Hematopoietic multipotent progenitor cell treated with erythropoietin and hydrocortisone succinate and interleukin-3 and kit ligand, for 15 days (in vitro differentiated cells): Measurements from ENCODE around the gene LIMS1.
"Not testable (repeated sequence)": the region's sequence is repeated elsewhere in the genome, so short reads cannot be mapped to it uniquely, and the experiment has no call there.

Source experiments
- DNase-seq: peaks from one replicate; pipeline ENCODE4 v3.0.0-alpha.2; 2015; ENCODE audit warnings: low spot score

LIMS1 gene

DNA sequence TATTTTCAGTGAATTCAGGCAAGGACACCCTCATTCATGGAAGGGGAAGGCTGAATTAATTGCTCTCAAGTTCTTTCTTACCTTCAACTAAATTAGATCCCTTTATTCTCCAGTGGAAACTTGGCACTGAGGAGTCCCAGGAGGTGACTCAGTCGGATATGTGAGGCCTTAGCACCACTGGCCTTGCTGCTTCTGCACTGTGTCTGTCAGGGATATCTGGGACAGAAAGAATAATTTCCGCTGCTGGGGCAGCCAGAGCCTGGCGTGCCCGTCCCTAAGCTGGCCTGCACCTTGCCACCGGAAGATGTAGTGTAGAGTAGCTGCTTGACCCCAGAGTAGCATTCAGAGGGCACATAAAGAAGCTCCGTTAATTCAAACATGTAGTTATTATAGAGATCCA, 53.4 kb downstream of the LIMS1 start:
- DNase-seq = peak; percentile 36

DNA sequence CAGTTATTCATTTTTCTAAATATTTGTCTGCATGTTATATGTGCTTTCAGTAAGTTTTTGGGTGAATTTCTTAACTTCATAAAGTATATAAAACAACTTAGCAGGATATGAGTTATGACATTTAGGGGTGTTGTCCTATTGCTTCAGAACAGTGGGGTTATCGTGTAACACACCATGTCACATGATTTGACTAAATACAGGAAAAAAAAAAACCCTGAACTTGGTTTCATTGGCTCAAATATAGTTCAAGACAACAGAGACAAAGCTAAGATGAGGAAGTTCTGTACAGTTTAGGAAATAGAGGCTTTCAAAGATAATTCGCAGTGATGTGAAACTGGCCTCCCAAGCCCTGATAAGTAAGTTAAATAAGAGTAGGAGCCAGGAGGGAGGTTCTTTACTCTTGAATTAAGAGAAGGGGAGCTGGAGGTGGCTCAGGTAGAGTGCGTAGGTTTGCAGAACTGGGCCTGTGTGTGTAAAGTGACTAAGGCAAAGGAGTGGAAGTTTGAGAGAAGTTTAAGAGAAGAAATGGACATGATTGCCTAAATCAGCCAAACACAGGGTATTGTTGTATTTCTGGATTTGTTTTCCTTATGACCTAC, 53.9 kb downstream of the LIMS1 start:
- peak; percentile 70 for DNase-seq

DNA sequence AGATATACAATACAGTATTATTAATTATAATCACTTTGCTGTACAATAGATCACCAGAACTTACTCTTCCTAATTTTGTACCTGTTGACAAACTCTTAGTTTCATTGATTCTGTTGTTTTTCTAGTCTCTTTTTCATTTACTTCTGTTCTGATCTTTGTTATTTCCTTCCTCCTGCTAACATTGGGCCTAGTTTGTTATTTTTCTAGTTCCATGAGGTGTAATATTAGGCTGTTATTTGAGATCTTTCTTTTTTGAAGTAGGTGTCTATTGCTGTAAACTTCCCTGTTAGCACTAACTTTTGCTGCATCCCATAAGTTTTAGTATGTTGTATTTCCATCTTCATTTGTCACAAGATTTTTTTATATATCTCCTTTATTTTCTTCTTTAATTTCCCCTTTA, 55.1 kb downstream of the LIMS1 start:
- DNase-seq = no peak

DNA sequence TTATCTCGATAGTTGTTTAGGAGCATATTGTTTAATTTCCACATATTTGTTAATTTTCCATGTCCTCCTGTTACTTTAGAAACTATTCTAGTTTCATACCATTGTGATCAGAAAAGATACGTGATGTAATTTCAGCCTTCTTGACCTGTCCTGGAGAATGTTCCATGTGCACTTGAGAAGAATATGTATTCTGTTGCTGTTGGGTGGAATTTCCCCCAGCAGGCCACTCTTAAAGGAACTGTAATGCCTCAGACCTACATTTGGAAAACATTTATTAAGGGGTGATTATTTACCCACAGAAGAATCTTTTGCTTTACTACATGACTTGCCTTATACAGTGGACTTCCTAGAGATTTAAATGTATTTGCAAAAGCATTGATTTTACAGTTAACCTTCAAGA, 55.5 kb downstream of the LIMS1 start:
- DNase-seq = no peak

GRCh38 chr2:108591163-108591562, 56.9 kb downstream of the LIMS1 start:
- DNase-seq = no peak

DNA sequence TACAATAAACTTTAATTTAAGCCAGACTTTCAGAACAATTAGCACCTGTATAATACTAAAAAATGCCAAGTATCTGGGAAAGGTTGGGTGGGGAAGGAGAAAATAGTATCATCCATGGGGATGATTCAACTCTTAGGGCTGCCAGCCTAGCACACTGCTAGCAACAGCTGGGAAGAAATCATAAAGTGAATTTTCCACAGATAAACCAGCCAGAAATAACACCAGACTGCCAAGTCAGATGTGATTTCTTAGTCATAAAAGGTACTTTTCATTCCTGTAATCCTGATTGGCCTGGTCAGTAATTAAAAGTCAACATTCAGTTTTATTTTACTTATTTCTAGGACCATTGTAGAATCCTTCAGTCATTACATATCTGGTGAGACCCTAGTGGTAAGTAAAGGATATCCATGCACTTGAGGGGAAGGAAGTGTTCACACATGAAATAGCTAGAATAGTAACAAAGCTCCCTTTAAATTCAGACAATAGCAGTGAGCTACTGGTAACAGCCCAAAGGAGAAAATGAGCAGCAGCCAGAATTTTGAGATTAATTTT, 59.4 kb downstream of the LIMS1 start:
- DNase-seq = no peak

DNA sequence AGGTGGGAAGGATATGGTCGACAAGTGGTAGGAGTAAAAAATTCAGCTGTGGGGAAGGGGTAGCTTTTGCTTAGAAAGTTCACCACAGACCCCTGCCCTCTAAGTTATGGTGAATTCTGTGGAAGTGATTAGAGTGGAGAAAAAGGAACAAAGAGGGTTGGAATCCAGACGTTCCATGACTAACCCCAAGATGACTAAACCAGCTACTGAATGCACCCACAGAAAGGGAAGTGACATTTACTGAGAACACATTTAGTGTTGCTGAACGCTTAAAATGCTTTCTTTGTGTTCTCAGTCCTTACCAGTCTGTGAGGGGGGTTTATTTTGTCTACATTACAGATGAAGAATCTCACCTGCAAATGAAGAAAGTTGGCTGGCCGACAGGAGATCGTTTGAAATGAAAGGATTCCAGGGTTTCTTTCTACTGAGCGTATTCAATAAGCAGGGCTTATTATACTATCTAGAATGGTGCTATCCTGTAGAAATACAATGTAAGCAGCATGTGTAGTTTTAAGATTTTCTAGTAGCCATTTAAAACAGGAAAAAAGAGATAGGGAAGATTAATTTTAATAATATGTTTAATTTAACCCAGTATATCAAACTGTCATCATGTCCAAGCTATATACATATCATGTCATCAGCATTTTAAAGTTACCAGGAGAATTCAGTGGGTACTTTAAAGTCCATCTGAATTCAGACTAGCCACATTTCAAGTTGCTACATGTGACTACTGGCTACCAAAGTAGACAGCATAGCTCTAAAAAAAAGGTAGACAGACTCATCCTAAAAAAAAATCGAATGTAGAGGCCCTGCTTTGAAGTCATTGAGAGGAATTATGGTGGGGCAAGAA, 60.1 kb downstream of the LIMS1 start:
- DNase-seq = no peak

- no peak for DNase-seq
Measured at GRCh38 chr2:108594982-108595464, 60.8 kb downstream of the LIMS1 start.

- DNase-seq = not testable (repeated sequence)
Measured at GRCh38 chr2:108595771-108596170, 61.5 kb downstream of the LIMS1 start.

- DNase-seq = not testable (repeated sequence)
Measured at GRCh38 chr2:108597105-108597744, 63.0 kb downstream of the LIMS1 start.

GRCh38 chr2:108601199-108601598, 66.9 kb downstream of the LIMS1 start:
- DNase-seq = not testable (repeated sequence)

GRCh38 chr2:108602422-108602821, 68.2 kb downstream of the LIMS1 start:
- no peak for DNase-seq

DNA sequence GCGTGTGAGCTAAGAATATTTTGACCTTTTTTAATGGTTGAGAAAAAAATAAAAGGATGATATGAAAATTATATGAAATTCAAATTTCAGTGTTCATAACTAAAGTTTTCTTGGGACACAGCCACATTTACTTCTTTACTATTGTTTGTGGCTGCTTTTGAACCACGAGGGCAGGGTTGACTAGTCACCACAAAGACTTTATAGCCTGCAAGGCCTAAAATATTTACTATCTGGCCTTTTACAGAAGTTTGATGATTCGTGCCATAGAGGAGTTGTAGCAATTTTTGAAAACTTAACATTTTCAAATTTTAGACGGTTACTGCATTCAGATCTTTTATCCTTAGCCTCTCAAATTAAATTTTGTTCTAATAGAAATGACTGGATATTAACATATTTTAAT, 69.9 kb downstream of the LIMS1 start:
- no peak for DNase-seq

- no peak for DNase-seq
Measured at GRCh38 chr2:108605947-108606346, 71.7 kb downstream of the LIMS1 start.

DNA sequence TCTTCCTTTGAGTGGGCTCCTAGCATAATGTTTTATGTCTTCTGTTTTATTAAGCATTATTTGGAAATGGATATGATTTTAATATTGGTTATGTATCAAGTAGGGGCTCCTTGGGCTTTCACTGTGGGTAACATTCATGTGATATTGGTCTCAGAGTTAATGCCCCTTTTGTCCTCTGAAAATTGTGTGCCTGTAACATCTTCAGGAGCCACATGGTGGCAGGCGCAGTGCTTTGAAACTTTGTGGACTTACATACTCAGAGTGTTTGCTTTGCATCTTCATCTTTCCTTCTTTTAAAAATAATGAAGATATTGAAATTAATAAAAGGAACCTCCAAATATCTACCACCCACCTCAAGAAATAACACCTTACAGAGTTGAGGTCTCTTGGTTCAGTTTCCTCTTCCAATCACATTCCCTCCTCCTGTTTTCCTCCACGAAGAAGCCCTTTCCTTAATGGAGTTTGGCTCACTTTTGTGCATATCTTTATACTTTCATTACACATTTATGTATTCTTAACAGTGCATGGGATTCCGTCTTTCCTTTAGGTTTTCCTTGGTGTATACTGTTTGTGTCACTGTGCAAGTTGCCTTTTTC, 73.5 kb downstream of the LIMS1 start:
- peak; percentile 32 for DNase-seq

DNA sequence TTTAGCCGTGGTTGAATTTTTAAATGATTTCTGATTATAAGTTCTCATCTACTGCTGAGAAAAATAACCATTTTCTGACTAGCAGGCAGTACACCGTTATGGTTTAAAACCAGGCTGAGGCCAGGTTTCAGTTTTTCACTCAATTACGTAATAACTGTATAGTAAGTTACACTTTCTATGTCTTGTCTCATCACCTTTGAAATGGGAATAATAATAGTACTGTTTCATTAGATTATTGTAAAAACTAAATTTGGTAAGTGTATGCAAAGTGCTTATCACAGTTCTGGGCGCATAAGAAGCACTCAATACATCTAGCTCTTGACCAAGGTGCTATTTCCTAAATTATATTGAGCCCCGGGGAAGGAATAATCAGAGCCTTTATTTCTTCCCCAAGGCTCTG, 76.8 kb downstream of the LIMS1 start:
- DNase-seq = no peak

DNA sequence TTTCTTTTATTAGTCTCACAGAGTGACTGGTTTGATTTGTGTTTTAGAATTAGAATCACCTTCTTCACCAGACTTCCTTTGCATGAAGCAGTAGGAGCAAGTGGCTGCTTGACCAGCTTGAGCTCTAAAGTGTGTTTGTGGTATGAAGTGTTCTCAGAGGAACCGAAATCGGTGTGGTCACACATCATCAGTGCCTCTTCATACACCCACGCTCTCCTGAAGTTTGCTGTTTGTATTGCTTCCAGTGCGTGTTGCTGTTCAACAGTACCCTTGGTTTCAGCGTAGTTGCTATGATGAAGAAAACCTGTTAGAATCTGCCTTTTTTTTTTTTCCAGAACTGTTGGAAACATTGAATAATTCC, 77.9 kb downstream of the LIMS1 start:
- DNase-seq = no peak

DNA sequence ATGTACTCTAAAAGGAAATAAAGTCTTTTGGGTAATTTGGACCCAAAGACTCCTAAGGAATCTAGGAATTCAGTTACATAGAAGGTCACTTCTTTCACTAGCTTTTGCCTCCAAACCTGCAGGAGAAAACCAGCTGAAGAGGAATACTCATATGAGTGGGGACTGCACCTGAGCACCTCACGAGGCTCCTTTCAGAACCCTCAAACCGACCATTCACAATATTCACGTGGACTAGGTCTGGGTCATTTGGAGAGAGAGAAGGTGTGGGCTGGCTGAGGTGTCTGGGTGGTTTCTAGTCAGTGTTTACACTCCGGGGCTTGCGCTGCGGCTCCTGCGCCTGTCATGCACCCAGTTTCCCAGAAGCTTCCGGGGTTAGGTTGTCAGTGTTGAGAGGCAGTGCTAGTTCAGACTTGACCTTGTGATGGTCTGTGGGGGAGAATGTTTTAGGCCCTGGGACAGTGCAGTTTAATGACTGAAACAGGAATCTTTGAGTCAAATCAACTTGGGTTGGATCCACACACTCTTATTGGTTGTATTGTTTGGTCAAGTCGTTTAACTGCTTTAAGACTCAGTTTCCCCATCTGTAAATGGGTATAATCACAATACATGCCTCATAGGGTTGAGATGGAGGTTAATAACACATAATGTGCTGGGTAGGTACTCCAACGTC, 78.4 kb downstream of the LIMS1 start:
- no peak for DNase-seq

DNA sequence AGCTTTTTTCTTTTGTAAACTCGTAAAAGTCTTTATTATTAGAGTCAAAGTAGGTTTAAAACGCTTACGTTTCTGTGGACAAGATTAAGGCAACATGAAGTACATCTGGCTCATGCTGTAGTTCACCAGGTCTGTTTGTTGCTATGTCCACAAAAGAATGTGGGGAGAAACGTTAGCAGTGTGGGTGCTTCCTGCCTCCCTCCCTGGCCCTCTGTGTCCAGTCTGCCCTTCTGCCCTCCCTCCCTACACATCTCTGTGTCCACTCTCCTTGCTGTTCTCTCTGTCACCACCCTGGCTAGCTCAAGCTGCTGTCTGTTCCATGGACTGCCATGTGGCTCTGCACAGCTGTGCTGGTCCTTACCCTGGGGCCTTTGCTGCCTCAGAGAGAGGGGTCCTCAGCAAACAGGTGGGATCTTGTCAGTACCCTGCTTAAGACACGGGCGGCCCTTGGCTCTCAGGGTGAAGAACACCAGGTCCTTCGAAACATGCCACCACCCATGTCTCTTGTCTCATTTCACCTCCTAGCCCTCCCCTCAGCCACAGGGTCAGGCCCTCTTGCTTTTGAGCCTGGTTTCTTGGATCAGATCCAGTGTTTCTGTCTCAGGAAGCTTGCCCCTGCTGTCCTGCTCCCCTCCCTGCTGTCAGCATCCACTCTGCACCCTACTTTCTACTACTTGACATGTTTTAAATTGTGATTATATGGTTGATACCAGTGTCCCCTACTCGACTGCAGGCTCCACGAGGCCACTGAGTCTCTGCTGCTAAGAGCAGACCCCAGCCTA, 79.2 kb downstream of the LIMS1 start:
- no peak for DNase-seq

DNA sequence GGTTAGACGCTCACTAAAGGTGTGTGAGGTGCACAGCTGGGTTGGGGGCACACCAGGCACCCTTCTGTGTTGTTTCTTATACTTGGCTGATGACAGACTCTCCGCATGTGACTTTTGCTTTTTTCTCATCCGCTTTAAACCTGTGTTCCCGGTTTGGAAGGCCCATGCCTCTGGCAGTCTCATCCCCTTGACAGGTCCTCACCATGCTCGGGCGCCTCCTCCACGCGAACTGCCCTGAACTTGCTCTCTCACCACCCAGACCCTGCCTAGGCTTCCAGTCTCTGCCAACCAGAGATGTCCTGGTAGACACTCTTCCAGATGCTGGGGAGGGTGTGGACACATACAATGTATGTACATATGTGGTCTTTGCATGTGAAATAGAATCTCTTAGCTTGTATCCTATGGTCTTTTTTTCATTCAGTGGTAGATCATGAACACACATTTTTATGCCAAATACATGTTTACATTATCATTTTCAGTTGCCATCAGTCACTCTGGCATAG, 79.8 kb downstream of the LIMS1 start:
- DNase-seq = no peak

- DNase-seq = no peak
Measured at GRCh38 chr2:108614659-108615058, 80.4 kb downstream of the LIMS1 start.
